ENCODE data around the gene DIP2C. TPM values are rescaled to one million over a fixed set of nuclear protein-coding genes. Genes with fewer than 3 reads are reported as not detected.

The DIP2C gene
- total RNA-seq, 2 donors from 2014 or later = 12.3 to 41.8 TPM

DNA sequence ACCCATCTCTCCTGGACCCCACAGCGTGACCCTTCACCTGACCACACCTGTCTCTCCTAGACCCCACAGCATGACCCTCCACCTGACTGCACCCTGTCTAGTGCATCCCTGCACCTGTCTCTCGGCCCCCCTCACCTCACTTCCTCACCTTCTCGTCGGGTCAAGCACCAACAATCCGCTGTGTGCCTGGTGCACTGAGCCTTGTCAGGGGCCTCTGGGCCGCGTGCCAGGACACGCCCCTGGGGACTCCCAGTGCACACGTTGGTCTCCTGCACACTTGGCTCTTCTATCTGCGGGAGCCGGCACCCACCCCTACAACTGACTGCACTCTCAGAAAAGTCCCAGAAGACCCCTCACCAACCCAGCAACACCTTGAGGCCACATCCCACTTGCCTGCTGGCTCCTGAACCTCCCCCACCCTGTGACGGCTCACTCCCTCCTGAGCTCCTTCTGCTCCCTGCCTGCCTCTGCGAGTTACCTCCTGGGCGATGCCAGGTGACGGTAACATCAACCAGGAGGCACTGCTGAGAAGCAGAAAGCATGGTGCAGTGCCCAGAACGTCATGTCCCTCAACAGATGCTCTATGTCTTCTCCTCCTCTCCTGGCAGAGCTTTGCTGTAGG lies 147.6 kb downstream of the DIP2C start:
- Histone ChIP-seq H3K27me3 (replicated peaks; ENCODE audit: insufficient read depth) (no peaks in the 10 kb centered on the region), H3K4me3 (no peak overlapping the region), H3K27ac (no peak overlapping the region), H3K4me1 (replicated peaks) (peaks cover 12% of the 10 kb centered on the region), H3K36me3 (no peaks in the 10 kb centered on the region), H3K9me3 (no peaks in the 10 kb centered on the region)
- no peak for DNase-seq (ENCODE audit: low spot score)
- intact Hi-C loops (cut with DNase I) = no loop called here
- TF ChIP-seq, protein P1, sequence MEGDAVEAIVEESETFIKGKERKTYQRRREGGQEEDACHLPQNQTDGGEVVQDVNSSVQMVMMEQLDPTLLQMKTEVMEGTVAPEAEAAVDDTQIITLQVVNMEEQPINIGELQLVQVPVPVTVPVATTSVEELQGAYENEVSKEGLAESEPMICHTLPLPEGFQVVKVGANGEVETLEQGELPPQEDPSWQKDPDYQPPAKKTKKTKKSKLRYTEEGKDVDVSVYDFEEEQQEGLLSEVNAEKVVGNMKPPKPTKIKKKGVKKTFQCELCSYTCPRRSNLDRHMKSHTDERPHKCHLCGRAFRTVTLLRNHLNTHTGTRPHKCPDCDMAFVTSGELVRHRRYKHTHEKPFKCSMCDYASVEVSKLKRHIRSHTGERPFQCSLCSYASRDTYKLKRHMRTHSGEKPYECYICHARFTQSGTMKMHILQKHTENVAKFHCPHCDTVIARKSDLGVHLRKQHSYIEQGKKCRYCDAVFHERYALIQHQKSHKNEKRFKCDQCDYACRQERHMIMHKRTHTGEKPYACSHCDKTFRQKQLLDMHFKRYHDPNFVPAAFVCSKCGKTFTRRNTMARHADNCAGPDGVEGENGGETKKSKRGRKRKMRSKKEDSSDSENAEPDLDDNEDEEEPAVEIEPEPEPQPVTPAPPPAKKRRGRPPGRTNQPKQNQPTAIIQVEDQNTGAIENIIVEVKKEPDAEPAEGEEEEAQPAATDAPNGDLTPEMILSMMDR (IDR thresholded peaks at IDR 0.05) = no peak
- TF ChIP-seq POLR2AphosphoS5 (IDR thresholded peaks at IDR 0.05) (no peak), POLR2A (IDR thresholded peaks at IDR 0.05) (no peak)
- WGBS = 54% methylated on average over 16 of the region's 16 CpGs

DNA sequence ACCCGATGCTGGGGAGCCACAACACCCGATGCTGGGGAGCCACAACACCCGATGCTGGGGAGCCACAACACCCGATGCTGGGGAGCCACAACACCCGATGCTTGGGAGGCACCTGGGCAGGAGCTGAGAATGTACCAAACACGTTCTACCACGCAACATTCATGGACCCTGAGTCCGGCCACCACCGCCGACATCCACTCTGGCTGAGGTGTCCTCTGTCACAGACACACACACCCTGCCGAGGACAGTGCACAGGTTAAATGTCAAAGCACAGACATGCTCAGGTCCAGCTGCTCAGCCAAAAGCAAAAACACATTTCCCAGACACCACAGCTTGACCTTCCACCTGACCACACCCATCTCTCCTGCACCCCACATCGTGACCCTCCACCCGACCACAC lies 148.4 kb downstream of the DIP2C start:
- intact Hi-C loops (cut with DNase I) = no loop called here
- no peaks in the 10 kb centered on the region for H3K36me3 ChIP-seq
- no peak for DNase-seq (ENCODE audit: low spot score)

DNA sequence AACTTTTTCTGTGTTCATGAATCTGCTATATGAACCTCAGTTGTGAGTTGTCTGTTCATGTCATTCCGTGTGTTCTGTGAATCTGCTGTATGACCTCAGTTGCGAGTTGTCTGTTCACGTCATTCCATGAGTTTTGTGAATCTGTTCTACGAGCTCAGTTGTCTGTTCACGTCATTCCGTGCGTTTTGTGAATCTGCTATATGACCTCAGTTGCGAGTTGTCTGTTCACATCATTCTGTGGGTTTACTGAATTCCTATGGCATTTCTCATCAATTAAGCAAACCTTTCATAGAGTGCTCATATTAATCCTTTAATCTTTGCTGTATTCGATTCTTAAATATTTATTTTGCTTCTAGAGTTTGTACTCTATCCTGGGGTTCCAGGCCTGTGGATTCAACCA lies 150.6 kb downstream of the DIP2C start:
- 86% methylated on average over 9 of the region's 9 CpGs for WGBS
- no peaks in the 10 kb centered on the region for H3K27me3 ChIP-seq (replicated peaks; ENCODE audit: insufficient read depth)
- H3K4me3 ChIP-seq = no peak overlapping the region
- H3K36me3 ChIP-seq = no peaks in the 10 kb centered on the region
- intact Hi-C loops (cut with DNase I) = no loop called here
- no peaks in the 10 kb centered on the region for H3K9me3 ChIP-seq
- peaks cover 5% of the 10 kb centered on the region for H3K4me1 ChIP-seq (replicated peaks)
- TF ChIP-seq POLR2A (IDR thresholded peaks at IDR 0.05) (no peak), POLR2AphosphoS5 (IDR thresholded peaks at IDR 0.05) (no peak)
- TF ChIP-seq, protein P1 (IDR thresholded peaks at IDR 0.05) = no peak
- no peak overlapping the region for H3K27ac ChIP-seq
- no peak for DNase-seq (ENCODE audit: low spot score)

More for the DNA sequence above, 148.4 kb downstream of the DIP2C start:
- peaks cover 5% of the 10 kb centered on the region for H3K4me1 ChIP-seq (replicated peaks)
- WGBS = 92% methylated on average over 13 of the region's 13 CpGs
- no peak overlapping the region for H3K27ac ChIP-seq
- no peak overlapping the region for H3K4me3 ChIP-seq
- TF ChIP-seq POLR2AphosphoS5 (IDR thresholded peaks at IDR 0.05) = no peak
- TF ChIP-seq, protein P1 (IDR thresholded peaks at IDR 0.05) = no peak
- H3K9me3 ChIP-seq = no peaks in the 10 kb centered on the region
- no peaks in the 10 kb centered on the region for H3K27me3 ChIP-seq (replicated peaks; ENCODE audit: insufficient read depth)

DNA sequence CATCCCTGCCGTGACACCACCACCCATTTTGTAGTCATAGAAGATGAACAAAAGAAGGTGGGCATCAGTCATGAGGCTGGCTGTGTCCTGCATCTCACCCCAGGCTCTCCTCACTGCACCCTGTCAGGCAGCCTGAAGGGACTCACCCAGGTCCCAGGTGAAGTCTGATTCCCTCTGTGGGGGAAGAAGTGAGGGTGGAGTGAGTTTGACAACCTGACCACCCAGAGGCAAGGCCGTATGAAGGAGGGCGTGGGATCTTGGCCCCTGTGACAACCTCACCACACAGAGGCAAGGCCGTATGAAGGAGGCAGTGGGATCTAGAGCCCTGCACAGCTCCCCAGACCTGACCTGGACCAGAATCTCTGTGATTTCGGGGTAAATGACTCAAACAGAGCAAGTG lies 152.5 kb downstream of the DIP2C start:
- H3K9me3 ChIP-seq = no peaks in the 10 kb centered on the region
- no peak for DNase-seq (ENCODE audit: low spot score)
- 86% methylated on average over 5 of the region's 5 CpGs for WGBS
- no peaks in the 10 kb centered on the region for H3K27me3 ChIP-seq (replicated peaks; ENCODE audit: insufficient read depth)
- intact Hi-C loops (cut with DNase I) = no loop called here
- H3K4me3 ChIP-seq = no peak overlapping the region
- peaks cover 3% of the 10 kb centered on the region for H3K4me1 ChIP-seq (replicated peaks)
- no peaks in the 10 kb centered on the region for H3K36me3 ChIP-seq
- no peak overlapping the region for H3K27ac ChIP-seq
- TF ChIP-seq, protein P1 (IDR thresholded peaks at IDR 0.05) = no peak
- TF ChIP-seq POLR2AphosphoS5 (IDR thresholded peaks at IDR 0.05) (no peak), POLR2A (IDR thresholded peaks at IDR 0.05) (no peak)

GRCh38 chr10:536371-536925 lies 153.0 kb downstream of the DIP2C start:
- no peak overlapping the region for H3K4me3 ChIP-seq
- intact Hi-C loops (cut with DNase I) = no loop called here
- H3K9me3 ChIP-seq = no peaks in the 10 kb centered on the region
- 74% methylated on average over 9 of the region's 9 CpGs for WGBS
- no peaks in the 10 kb centered on the region for H3K27me3 ChIP-seq (replicated peaks; ENCODE audit: insufficient read depth)
- H3K4me1 ChIP-seq (replicated peaks) = peaks cover 2% of the 10 kb centered on the region
- no peak overlapping the region for H3K27ac ChIP-seq
- H3K36me3 ChIP-seq = no peaks in the 10 kb centered on the region
- no peak for TF ChIP-seq POLR2AphosphoS5 (IDR thresholded peaks at IDR 0.05)
- TF ChIP-seq, protein P1 (IDR thresholded peaks at IDR 0.05) = no peak
- no peak for TF ChIP-seq POLR2A (IDR thresholded peaks at IDR 0.05)
- DNase-seq (ENCODE audit: low spot score) = no peak

Measured in prostate gland (tissue), 2 donors.